Esophagus squamous epithelium (tissue), 5 donors: ENCODE data around the gene SLC16A5. TPM values are rescaled to one million over a fixed set of nuclear protein-coding genes. Genes with fewer than 3 reads are reported as not detected.

Experiments used
- DNase-seq: peaks from one replicate; lab custom pipeline; 2025; lab: John Stamatoyannopoulos, UW
- H3K27ac ChIP-seq, 4 donors: fragments of 200-600 bp; sonication (generic); one replicate each; pipeline ENCODE4 v1.5.1; 2016 to 2019; ENCODE audit warnings: mild to moderate bottlenecking in 1 of 4
- H3K27me3 ChIP-seq, 4 donors: fragments of 200-600 bp; sonication (generic); 1 replicate in 3 of 4; 2 replicates in 1 of 4; pipeline versions ENCODE4 v1.5.1 to v1.6.0; 2017 to 2021; ENCODE audit warnings: antibody characterized with exemption in 1 of 4
- H3K36me3 ChIP-seq, 3 donors: fragments of 200-600 bp; sonication (generic); one replicate each; pipeline ENCODE4 v1.5.1; 2016 to 2019
- H3K4me1 ChIP-seq, 3 donors: fragments of 200-600 bp; sonication (generic); one replicate each; pipeline ENCODE4 v1.5.1; 2017 to 2019
- H3K4me3 ChIP-seq, 4 donors: fragments of 200-600 bp; sonication (generic); 1 replicate in 3 of 4; 2 replicates in 1 of 4; pipeline ENCODE4 v1.5.1; 2016 to 2019; ENCODE audit warnings: mild to moderate bottlenecking in 2 of 4, moderate library complexity in 1 of 4
- H3K9me3 ChIP-seq, 3 donors: fragments of 200-600 bp; sonication (generic); one replicate each; pipeline ENCODE4 v1.5.1; 2016 to 2019
- POLR2A ChIP-seq, 4 donors: fragments of 450-650 bp; IDR thresholded peaks; one replicate each; pipeline ENCODE4 v1.6.1; 2017; ENCODE audit warnings: antibody characterized with exemption in 4 of 4, mild to moderate bottlenecking in 4 of 4, moderate library complexity in 3 of 4
- WGBS, 2 donors: methylation state at CpG; one replicate each; pipeline ENCODE4 v1.1.5; 2018; 5-methylcytosine and 5-hydroxymethylcytosine counted together
- intact Hi-C: fragments of 100-400 bp; cut with DNase I; formaldehyde crosslinking; loops from one replicate; pipeline ENCODE4 v1.15.0; 2022
- total RNA-seq, 4 donors: library from RNA; depleted of rRNA; stranded (reverse); fragments of >200 nt; gene quantifications; one replicate each; pipeline ENCODE4 v1.1.0, GENCODE V29; 2016
- TF ChIP-seq, protein P1 (sequence below), 6 experiments: fragments of 450-650 bp in 4 of 6; fragments of 200-600 bp in 2 of 6; sonication (generic) in 2 of 6; IDR thresholded peaks; one replicate each; pipeline ENCODE4 v1.5.1; 2016 to 2019; ENCODE audit warnings: antibody characterized with exemption in 6 of 6, mild to moderate bottlenecking in 4 of 6, moderate library complexity in 4 of 6
- donor health status: DM: yes; HTN: yes; CAD: no.

Gene SLC16A5
- total RNA-seq, 4 donors from 2014 or later = 13.4 to 22.9 (median 17.4) TPM

DNA sequence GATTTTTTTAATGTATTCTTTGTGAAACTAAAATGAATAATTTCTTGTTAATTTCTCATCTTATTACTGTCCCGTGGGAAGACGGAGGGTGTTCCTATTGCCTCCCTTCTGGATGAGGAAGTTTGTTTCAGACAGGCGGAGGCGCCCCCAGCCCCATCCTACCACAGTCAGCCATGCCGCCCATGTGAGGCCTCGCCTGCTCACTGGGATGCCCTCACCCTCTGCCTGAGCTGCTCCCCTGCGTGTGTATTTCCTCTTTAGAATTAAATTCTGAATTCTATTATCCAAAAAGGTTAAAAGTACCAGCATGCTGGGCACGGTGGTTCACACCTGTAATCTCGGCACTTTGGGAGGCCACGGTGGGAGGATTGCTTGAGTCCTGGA is 26.7 kb upstream of the SLC16A5 start:
- Histone ChIP-seq H3K4me3 (no peak overlapping the region), H3K9me3 (no peaks in the 10 kb centered on the region), H3K36me3 (peaks cover 13 to 95% (median 28%) of the 10 kb centered on the region in 3 donors), H3K27ac (peak overlapping the region in 3 of 4 donors; percentile 21 to 80 (median 47)), H3K4me1 (peaks cover 0 to 16% (median 4%) of the 10 kb centered on the region in 3 donors), H3K27me3 (no peaks in the 10 kb centered on the region)
- intact Hi-C loops = no loop called here
- 93 to 96% methylated on average over 10 of the region's 10 CpGs for WGBS, 2 donors
- no peak for TF ChIP-seq POLR2A (IDR thresholded peaks at IDR 0.05)
- TF ChIP-seq, protein P1, sequence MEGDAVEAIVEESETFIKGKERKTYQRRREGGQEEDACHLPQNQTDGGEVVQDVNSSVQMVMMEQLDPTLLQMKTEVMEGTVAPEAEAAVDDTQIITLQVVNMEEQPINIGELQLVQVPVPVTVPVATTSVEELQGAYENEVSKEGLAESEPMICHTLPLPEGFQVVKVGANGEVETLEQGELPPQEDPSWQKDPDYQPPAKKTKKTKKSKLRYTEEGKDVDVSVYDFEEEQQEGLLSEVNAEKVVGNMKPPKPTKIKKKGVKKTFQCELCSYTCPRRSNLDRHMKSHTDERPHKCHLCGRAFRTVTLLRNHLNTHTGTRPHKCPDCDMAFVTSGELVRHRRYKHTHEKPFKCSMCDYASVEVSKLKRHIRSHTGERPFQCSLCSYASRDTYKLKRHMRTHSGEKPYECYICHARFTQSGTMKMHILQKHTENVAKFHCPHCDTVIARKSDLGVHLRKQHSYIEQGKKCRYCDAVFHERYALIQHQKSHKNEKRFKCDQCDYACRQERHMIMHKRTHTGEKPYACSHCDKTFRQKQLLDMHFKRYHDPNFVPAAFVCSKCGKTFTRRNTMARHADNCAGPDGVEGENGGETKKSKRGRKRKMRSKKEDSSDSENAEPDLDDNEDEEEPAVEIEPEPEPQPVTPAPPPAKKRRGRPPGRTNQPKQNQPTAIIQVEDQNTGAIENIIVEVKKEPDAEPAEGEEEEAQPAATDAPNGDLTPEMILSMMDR (IDR thresholded peaks at IDR 0.05) = no peak
- DNase-seq = no peak

DNA sequence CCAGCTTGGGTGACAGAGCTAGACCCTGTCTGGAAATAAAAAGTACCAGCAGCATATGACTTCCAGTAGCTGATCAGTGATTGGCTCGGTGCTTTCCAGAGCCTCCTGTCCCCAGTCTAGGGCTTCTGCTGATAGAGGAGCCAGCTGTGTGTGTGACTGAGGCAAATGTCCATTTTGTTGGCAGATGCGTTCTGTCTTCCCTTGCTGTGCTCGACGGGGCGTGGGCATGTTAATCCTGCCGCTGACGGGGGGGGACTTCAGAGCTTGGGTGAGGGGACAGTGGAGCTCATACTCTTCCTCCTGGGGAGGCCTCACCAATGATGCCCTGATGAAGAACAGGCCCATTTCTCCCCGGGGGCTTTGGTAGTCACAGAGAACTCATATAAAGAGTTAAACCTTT is 26.1 kb upstream of the SLC16A5 start:
- intact Hi-C loops = no loop called here
- Histone ChIP-seq H3K36me3 (peaks cover 13 to 89% (median 24%) of the 10 kb centered on the region in 3 donors), H3K4me3 (no peak overlapping the region), H3K9me3 (no peaks in the 10 kb centered on the region), H3K27ac (peak overlapping the region in 1 of 4 donors; percentile 21), H3K27me3 (no peaks in the 10 kb centered on the region), H3K4me1 (peaks cover 0 to 16% (median 4%) of the 10 kb centered on the region in 3 donors)
- 78% methylated on average over 7 of the region's 8 CpGs; no CpG with 5 or more reads in 1 of the 2 donors for WGBS, 2 donors
- no peak for TF ChIP-seq POLR2A (IDR thresholded peaks at IDR 0.05)
- TF ChIP-seq, protein P1 (IDR thresholded peaks at IDR 0.05) = no peak
- no peak for DNase-seq

DNA sequence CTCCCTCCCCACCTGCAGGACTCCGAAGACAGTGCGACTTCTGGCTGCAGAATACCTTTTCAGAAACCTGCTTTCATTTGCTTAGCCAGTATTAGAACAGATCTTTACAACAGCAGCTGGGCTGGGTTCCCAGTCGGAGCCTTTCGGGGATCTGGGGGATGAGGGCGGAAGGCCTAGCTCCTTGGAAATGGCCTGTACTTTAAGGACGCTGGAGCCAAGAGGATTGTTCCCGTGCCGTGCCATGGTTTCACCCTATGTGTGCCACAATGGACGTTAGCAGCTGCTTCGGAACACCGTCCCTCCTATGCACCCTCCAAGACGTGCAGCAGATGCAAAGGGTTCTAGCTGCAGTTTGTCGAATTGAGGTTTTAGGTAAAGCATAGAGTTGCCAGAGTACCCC is 24.6 kb upstream of the SLC16A5 start:
- Histone ChIP-seq H3K27ac (no peak overlapping the region), H3K36me3 (peaks cover 13 to 74% (median 24%) of the 10 kb centered on the region in 3 donors), H3K9me3 (no peaks in the 10 kb centered on the region), H3K27me3 (no peaks in the 10 kb centered on the region), H3K4me3 (no peak overlapping the region), H3K4me1 (peaks cover 0 to 16% (median 4%) of the 10 kb centered on the region in 3 donors)
- TF ChIP-seq POLR2A (IDR thresholded peaks at IDR 0.05) = no peak
- TF ChIP-seq, protein P1 (IDR thresholded peaks at IDR 0.05) = no peak
- DNase-seq = no peak
- WGBS, 2 donors = 97 to 100% methylated on average over 2 to 6 of the region's 13 CpGs
- intact Hi-C loops = no loop called here

DNA sequence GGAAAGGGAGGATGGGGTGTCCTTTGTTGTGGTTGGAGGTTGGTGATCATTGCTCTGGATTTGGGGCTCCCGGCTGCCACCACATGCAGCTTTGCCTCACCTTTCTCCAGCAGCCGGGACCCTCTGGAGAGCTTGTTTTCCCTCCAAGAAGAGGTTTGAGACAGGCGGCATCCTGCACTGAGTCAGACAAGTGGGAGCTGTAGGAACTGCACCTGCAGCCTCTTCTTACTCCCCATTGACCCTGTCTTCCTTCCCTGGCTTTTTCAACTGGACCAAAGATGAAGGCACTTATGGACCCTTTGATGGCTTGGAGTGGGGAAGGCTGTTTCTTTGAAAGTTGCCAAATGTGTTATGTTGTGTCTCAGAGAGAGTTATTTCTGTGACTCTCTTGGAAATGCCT is 24.1 kb upstream of the SLC16A5 start:
- TF ChIP-seq, protein P1 (IDR thresholded peaks at IDR 0.05) = no peak
- TF ChIP-seq POLR2A (IDR thresholded peaks at IDR 0.05) = no peak
- no peaks in the 10 kb centered on the region for H3K9me3 ChIP-seq
- H3K4me3 ChIP-seq = no peak overlapping the region
- H3K27ac ChIP-seq = no peak overlapping the region
- 93 to 100% methylated on average over 2 of the region's 3 CpGs for WGBS, 2 donors
- H3K36me3 ChIP-seq = peaks cover 13 to 69% (median 24%) of the 10 kb centered on the region in 3 donors
- peaks cover 0 to 16% (median 4%) of the 10 kb centered on the region in 3 donors for H3K4me1 ChIP-seq
- DNase-seq = no peak
- intact Hi-C loops = no loop called here
- no peaks in the 10 kb centered on the region for H3K27me3 ChIP-seq

DNA sequence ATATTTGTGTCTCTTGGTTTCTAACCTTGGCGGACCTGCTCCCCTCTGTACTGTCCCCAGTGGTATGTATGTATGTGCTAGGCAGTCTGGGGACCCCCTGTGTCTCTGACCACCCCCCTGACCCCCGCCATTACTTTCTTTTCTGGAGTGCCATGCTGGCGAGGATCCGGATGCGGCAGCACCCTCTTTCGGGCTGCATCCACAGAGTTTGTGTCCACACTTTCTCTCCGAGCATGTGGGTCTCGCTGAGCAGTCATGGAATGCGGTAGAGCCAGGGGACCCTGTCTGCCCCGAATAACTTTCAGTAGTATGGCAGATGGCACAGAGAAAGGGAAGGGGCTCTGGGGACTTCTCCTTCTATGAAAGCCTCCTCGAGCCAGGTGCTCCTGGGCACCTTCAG is 23.7 kb upstream of the SLC16A5 start:
- Histone ChIP-seq H3K4me1 (peaks cover 0 to 16% (median 4%) of the 10 kb centered on the region in 3 donors), H3K36me3 (peaks cover 13 to 68% (median 24%) of the 10 kb centered on the region in 3 donors), H3K27me3 (no peaks in the 10 kb centered on the region), H3K4me3 (no peak overlapping the region), H3K27ac (no peak overlapping the region), H3K9me3 (no peaks in the 10 kb centered on the region)
- DNase-seq = no peak
- intact Hi-C loops = no loop called here
- TF ChIP-seq POLR2A (IDR thresholded peaks at IDR 0.05) = no peak
- TF ChIP-seq, protein P1 (IDR thresholded peaks at IDR 0.05) = no peak
- WGBS, 2 donors = 78 to 89% methylated on average over 4 to 10 of the region's 11 CpGs
